Fibroblast of peridontal ligament (primary cell): ENCODE results near the gene NPC1L1.

Experiments
- DNase-seq: peaks from one replicate; pipeline ENCODE4 v3.0.0-alpha.2; 2010; ENCODE audit errors: extremely low read depth

Gene NPC1L1

GRCh38 chr7:44505595-44505994 lies 35.5 kb downstream of the NPC1L1 start:
- DNase-seq: no peak

- no peak for DNase-seq
Measured at GRCh38 chr7:44498230-44498954, 42.7 kb downstream of the NPC1L1 start.

GRCh38 chr7:44497155-44498027 lies 43.7 kb downstream of the NPC1L1 start:
- no peak for DNase-seq

- DNase-seq: no peak
Measured at GRCh38 chr7:44496385-44496784, 44.7 kb downstream of the NPC1L1 start.

- DNase-seq: no peak
Measured at GRCh38 chr7:44494960-44495359, 46.2 kb downstream of the NPC1L1 start.

GRCh38 chr7:44491229-44491628 lies 49.9 kb downstream of the NPC1L1 start:
- DNase-seq: no peak

- DNase-seq: peak; percentile 88
Measured at GRCh38 chr7:44490351-44491200, 50.6 kb downstream of the NPC1L1 start, which contains the start of gene NUDCD3. TSS of gene NUDCD3 (minus strand) at chr7:44490658. CDS start at chr7:44490600, 58 bp downstream.

- peak; percentile 34 for DNase-seq
Measured at GRCh38 chr7:44489955-44490350, 51.2 kb downstream of the NPC1L1 start.

- DNase-seq: no peak
Measured at GRCh38 chr7:44488955-44489354, 52.2 kb downstream of the NPC1L1 start.

GRCh38 chr7:44486693-44487092 lies 54.4 kb downstream of the NPC1L1 start:
- no peak for DNase-seq

- DNase-seq: no peak
Measured at GRCh38 chr7:44486001-44486400, 55.1 kb downstream of the NPC1L1 start.

- DNase-seq: no peak
Measured at GRCh38 chr7:44484482-44485313, 56.4 kb downstream of the NPC1L1 start.

- DNase-seq: no peak
Measured at GRCh38 chr7:44482502-44483485, 58.3 kb downstream of the NPC1L1 start.

- no peak for DNase-seq
Measured at GRCh38 chr7:44477938-44478337, 63.2 kb downstream of the NPC1L1 start.

GRCh38 chr7:44477063-44477830 lies 63.9 kb downstream of the NPC1L1 start:
- peak; percentile 87 for DNase-seq

- no peak for DNase-seq
Measured at GRCh38 chr7:44476313-44476712, 64.8 kb downstream of the NPC1L1 start.

- no peak for DNase-seq
Measured at GRCh38 chr7:44473295-44473694, 67.8 kb downstream of the NPC1L1 start.

GRCh38 chr7:44472843-44473242 lies 68.3 kb downstream of the NPC1L1 start:
- no peak for DNase-seq

GRCh38 chr7:44471850-44472249 lies 69.3 kb downstream of the NPC1L1 start:
- DNase-seq: no peak
